MM.1S (cell line): ENCODE results near the gene AHCY.
"Not testable (repeated sequence)": the region's sequence is repeated elsewhere in the genome, so short reads cannot be mapped to it uniquely, and the experiment has no call there.

Experiments
- DNase-seq: peaks from one replicate; pipeline ENCODE4 v3.0.0-alpha.2; 2015
- H2AFZ ChIP-seq: fragments of 300-600 bp; sonication (generic); 2 replicates; pipeline ENCODE4 v1.6.0; 2016; ENCODE audit warnings: antibody characterized with exemption, low read length
- H3F3A ChIP-seq: fragments of 300-600 bp; sonication (generic); 2 replicates; pipeline ENCODE4 v1.6.1; 2016; ENCODE audit warnings: mild to moderate bottlenecking, antibody characterized with exemption, low read length, moderate library complexity, mixed read lengths; ENCODE audit not compliant: insufficient read depth
- H3K27ac ChIP-seq: fragments of 300-600 bp; sonication (generic); 2 replicates; pipeline ENCODE4 v1.5.1; 2016; ENCODE audit warnings: mild to moderate bottlenecking, low read length
- H3K27me3 ChIP-seq: fragments of 300-600 bp; sonication (generic); replicated peaks from 2 replicates; pipeline ENCODE4 v1.6.0; 2016; ENCODE audit warnings: low read length; ENCODE audit not compliant: insufficient read depth
- H3K36me3 ChIP-seq: fragments of 300-600 bp; sonication (generic); replicated peaks from 2 replicates; pipeline ENCODE4 v1.6.1; 2016; ENCODE audit warnings: mild to moderate bottlenecking, low read length, mixed read lengths; ENCODE audit not compliant: insufficient read depth
- H3K4me1 ChIP-seq: fragments of 300-600 bp; sonication (generic); 2 replicates; pipeline ENCODE4 v1.6.1; 2016; ENCODE audit warnings: low read length, mixed read lengths
- H3K4me2 ChIP-seq: fragments of 300-600 bp; sonication (generic); 2 replicates; pipeline ENCODE4 v1.6.0; 2016; ENCODE audit warnings: low read depth, low read length
- H3K4me3 ChIP-seq: fragments of 300-600 bp; sonication (generic); 2 replicates; pipeline ENCODE4 v1.5.1; 2016; ENCODE audit warnings: low read length, mixed read lengths
- H3K79me2 ChIP-seq: fragments of 300-600 bp; sonication (generic); 2 replicates; pipeline ENCODE4 v1.6.1; 2016; ENCODE audit warnings: mixed run types, low read length, mixed read lengths
- H3K9ac ChIP-seq: fragments of 300-600 bp; sonication (generic); 2 replicates; pipeline ENCODE4 v1.6.1; 2016; ENCODE audit warnings: low read length, mixed read lengths
- H3K9me2 ChIP-seq: fragments of 300-600 bp; sonication (generic); replicated peaks from 2 replicates; pipeline ENCODE4 v1.6.1; 2016; ENCODE audit warnings: mild to moderate bottlenecking, low read length, mixed read lengths; ENCODE audit not compliant: insufficient read depth
- H3K9me3 ChIP-seq: fragments of 300-600 bp; sonication (generic); replicated peaks from 2 replicates; pipeline ENCODE4 v1.6.1; 2016; ENCODE audit warnings: mild to moderate bottlenecking, low read length, mixed read lengths; ENCODE audit not compliant: insufficient read depth
- H4K20me1 ChIP-seq: fragments of 300-600 bp; sonication (generic); 2 replicates; pipeline ENCODE4 v1.6.1; 2016; ENCODE audit warnings: mild to moderate bottlenecking, low read length, moderate library complexity, mixed read lengths; ENCODE audit not compliant: insufficient read depth
- EZH2 ChIP-seq: fragments of 300-600 bp; sonication (generic); optimal IDR thresholded peaks from 2 replicates; pipeline ENCODE3; 2017; ENCODE audit warnings: low read depth, mild to moderate bottlenecking, antibody characterized with exemption, low read length, mixed read lengths
- EZH2phosphoT487 ChIP-seq: fragments of 300-600 bp; sonication (generic); IDR thresholded peaks from 2 replicates; pipeline ENCODE4 v1.6.1; 2018; ENCODE audit warnings: antibody characterized with exemption, low read length
- TF ChIP-seq, protein P1 (sequence below): fragments of 300-600 bp; sonication (generic); IDR thresholded peaks from 2 replicates; pipeline ENCODE4 v1.5.1; 2016; ENCODE audit warnings: antibody characterized with exemption, low read length, mixed read lengths

The AHCY gene

DNA sequence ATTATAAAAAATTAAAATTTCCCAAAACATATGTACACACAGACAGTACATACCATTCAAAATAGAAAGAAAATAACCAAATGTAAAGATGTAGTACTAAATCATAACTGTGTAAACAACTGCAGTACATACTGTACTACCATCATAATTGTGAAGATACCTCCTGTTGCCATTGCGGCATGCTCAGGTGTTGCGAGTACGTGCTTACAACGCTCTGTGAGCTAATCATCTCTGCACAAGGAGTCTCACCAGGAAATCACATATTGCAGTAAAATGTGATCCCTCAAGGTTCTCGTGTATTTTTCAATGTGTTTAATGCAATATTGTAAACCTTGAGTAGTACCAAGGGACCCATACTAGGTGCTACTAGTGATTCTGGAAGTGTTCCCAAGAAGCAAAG lies 39.0 kb downstream of the AHCY start:
- TF ChIP-seq EZH2phosphoT487, result no peak
- TF ChIP-seq, protein P1, sequence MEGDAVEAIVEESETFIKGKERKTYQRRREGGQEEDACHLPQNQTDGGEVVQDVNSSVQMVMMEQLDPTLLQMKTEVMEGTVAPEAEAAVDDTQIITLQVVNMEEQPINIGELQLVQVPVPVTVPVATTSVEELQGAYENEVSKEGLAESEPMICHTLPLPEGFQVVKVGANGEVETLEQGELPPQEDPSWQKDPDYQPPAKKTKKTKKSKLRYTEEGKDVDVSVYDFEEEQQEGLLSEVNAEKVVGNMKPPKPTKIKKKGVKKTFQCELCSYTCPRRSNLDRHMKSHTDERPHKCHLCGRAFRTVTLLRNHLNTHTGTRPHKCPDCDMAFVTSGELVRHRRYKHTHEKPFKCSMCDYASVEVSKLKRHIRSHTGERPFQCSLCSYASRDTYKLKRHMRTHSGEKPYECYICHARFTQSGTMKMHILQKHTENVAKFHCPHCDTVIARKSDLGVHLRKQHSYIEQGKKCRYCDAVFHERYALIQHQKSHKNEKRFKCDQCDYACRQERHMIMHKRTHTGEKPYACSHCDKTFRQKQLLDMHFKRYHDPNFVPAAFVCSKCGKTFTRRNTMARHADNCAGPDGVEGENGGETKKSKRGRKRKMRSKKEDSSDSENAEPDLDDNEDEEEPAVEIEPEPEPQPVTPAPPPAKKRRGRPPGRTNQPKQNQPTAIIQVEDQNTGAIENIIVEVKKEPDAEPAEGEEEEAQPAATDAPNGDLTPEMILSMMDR, result no peak
- no peak for TF ChIP-seq EZH2
- no peaks in the 10 kb centered on the region for H3K36me3 ChIP-seq
- no peaks in the 10 kb centered on the region for H3F3A ChIP-seq
- no peaks in the 10 kb centered on the region for H3K9me3 ChIP-seq
- H3K79me2 ChIP-seq, result no peaks in the 10 kb centered on the region
- no peaks in the 10 kb centered on the region for H3K27me3 ChIP-seq
- no peak overlapping the region for H3K27ac ChIP-seq
- no peaks in the 10 kb centered on the region for H4K20me1 ChIP-seq
- no peak overlapping the region for H3K4me3 ChIP-seq
- H3K4me1 ChIP-seq, result peaks cover 7% of the 10 kb centered on the region; the same call in 1 of the 2 replicates
- no peaks in the 10 kb centered on the region for H3K9me2 ChIP-seq
- DNase-seq, result no peak
- H3K9ac ChIP-seq, result no peak overlapping the region
- no peak overlapping the region for H2AFZ ChIP-seq
- no peak overlapping the region for H3K4me2 ChIP-seq

- not testable (repeated sequence) for DNase-seq, H3K4me2 ChIP-seq, H3K9me2 ChIP-seq, H2AFZ ChIP-seq, H3K27ac ChIP-seq, H3K27me3 ChIP-seq, H3K4me1 ChIP-seq, H3K9ac ChIP-seq, H4K20me1 ChIP-seq, H3F3A ChIP-seq, H3K79me2 ChIP-seq, H3K9me3 ChIP-seq, H3K36me3 ChIP-seq, H3K4me3 ChIP-seq
Measured at GRCh38 chr20:34263468-34263867, 39.7 kb downstream of the AHCY start.

DNA sequence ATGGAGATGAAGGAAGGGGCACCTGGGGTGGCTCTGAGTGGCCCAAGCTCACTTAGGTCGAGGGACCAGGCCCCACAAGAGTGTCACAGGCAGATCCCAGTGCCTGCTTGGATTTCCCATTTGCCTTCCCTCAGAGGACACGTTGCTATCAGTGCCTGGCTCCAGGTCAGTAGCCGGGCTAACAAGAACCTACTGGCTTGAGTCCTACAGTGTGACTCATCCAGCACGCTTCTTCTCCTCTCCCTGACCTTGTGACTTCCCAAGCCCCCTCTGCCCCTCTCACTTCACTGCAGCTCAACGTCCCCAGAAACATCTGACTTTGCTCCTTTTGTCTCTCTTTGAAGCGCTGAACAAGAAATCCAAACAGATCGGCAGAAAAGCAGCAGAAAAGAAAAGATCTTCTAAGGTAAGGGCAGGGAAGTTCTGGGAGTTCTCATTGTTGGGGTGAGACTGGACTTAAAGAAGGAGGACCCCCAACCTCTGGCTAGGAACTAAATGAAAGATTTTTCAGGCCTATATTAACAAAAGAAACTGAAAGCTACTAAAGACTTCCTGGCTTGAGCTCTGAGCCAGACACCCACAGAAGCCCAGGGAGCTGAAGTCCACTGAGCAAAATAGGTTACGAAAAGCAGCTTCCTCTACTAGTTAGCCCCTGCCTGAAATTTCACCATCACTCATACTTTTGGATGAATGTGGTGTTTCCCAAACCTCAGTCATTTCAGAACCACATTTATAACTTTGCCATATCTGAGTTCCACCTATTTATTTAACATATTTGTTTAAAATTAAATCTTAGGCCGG lies 40.5 kb downstream of the AHCY start:
- Histone ChIP-seq H3K9me3 (no peaks in the 10 kb centered on the region), H3K9ac (no peak overlapping the region), H3K79me2 (no peaks in the 10 kb centered on the region), H3K4me1 (peaks cover 7% of the 10 kb centered on the region; the same call in 1 of the 2 replicates), H3K9me2 (no peaks in the 10 kb centered on the region), H3F3A (no peaks in the 10 kb centered on the region), H3K4me2 (peak overlapping the region; percentile 4; the same call in 1 of the 2 replicates), H3K27me3 (no peaks in the 10 kb centered on the region), H4K20me1 (no peaks in the 10 kb centered on the region), H2AFZ (peak overlapping the region; percentile 27), H3K36me3 (no peaks in the 10 kb centered on the region), H3K4me3 (no peak overlapping the region), H3K27ac (no peak overlapping the region)
- DNase-seq, result peak; percentile 50
- TF ChIP-seq, protein P1, result no peak
- TF ChIP-seq EZH2 (no peak), EZH2phosphoT487 (no peak)

- no peak overlapping the region for H2AFZ ChIP-seq
- no peaks in the 10 kb centered on the region for H3K27me3 ChIP-seq
- no peak for DNase-seq
Measured at GRCh38 chr20:34260208-34260942, 42.8 kb downstream of the AHCY start.

More at GRCh38 chr20:34260208-34260942, 42.8 kb downstream of the AHCY start:
- no peak overlapping the region for H3K4me2 ChIP-seq
- no peak overlapping the region for H3K9ac ChIP-seq
- no peaks in the 10 kb centered on the region for H3K36me3 ChIP-seq
- H3F3A ChIP-seq, result no peaks in the 10 kb centered on the region
- peaks cover 7% of the 10 kb centered on the region; the same call in 1 of the 2 replicates for H3K4me1 ChIP-seq
- H3K4me3 ChIP-seq, result no peak overlapping the region
- H4K20me1 ChIP-seq, result no peaks in the 10 kb centered on the region
- H3K9me2 ChIP-seq, result no peaks in the 10 kb centered on the region
- H3K27ac ChIP-seq, result no peak overlapping the region
- H3K79me2 ChIP-seq, result no peaks in the 10 kb centered on the region
- TF ChIP-seq, protein P1, result no peak
- no peak for TF ChIP-seq EZH2phosphoT487
- TF ChIP-seq EZH2, result no peak
- H3K9me3 ChIP-seq, result no peaks in the 10 kb centered on the region
